IPS DF 6.9 (cell line): ENCODE results near the gene EHMT1.

Experiments used
- DNase-seq: peaks from one replicate; pipeline ENCODE4 v3.0.0-alpha.2; 2013; ENCODE audit warnings: low read depth, low spot score
- H3K27ac ChIP-seq: one replicate; pipeline ENCODE4 v1.5.1; 2013; ENCODE audit warnings: low read length, control low read depth
- H3K27me3 ChIP-seq: 2 replicates; pipeline ENCODE4 v1.6.1; 2013; ENCODE audit warnings: mild to moderate bottlenecking, low read length; ENCODE audit not compliant: control insufficient read depth, insufficient read depth
- H3K36me3 ChIP-seq: 2 replicates; pipeline ENCODE4 v1.6.1; 2013; ENCODE audit warnings: low read length; ENCODE audit not compliant: control insufficient read depth, insufficient read depth
- H3K4me1 ChIP-seq: 2 replicates; pipeline ENCODE4 v1.6.1; 2013; ENCODE audit warnings: low read length; ENCODE audit not compliant: control insufficient read depth, insufficient read depth
- H3K4me3 ChIP-seq: 2 replicates; pipeline ENCODE4 v1.5.1; 2013; ENCODE audit warnings: mild to moderate bottlenecking, low read length
- H3K9me3 ChIP-seq: 2 replicates; pipeline ENCODE4 v1.6.1; 2013; ENCODE audit warnings: low read length, inconsistent platforms; ENCODE audit not compliant: control insufficient read depth, insufficient read depth
- WGBS: extraction: QIAGEN DNeasy Blood & Tissue Kit; methylation state at CpG from one replicate; pipeline ENCODE4 v1.1.7; 2013; ENCODE audit warnings: mixed read lengths, missing lambda C conversion rate; ENCODE audit not compliant: insufficient read length, insufficient coverage; 5-methylcytosine and 5-hydroxymethylcytosine counted together

Gene EHMT1

GRCh38 chr9:137793196-137793841 lies 174.5 kb downstream of the EHMT1 start:
- no CpG with 5 or more reads among the region's 13 CpGs for WGBS
- Histone ChIP-seq H3K9me3 (no peaks in the 10 kb centered on the region), H3K4me1 (no peaks in the 10 kb centered on the region), H3K27me3 (no peaks in the 10 kb centered on the region), H3K36me3 (peaks cover 31% of the 10 kb centered on the region), H3K4me3 (no peak overlapping the region), H3K27ac (no peak overlapping the region)
- no peak for DNase-seq

- H3K27me3 ChIP-seq: no peaks in the 10 kb centered on the region
- no CpG with 5 or more reads among the region's 9 CpGs for WGBS
- peaks cover 45% of the 10 kb centered on the region for H3K36me3 ChIP-seq
- no peak overlapping the region for H3K4me3 ChIP-seq
- no peaks in the 10 kb centered on the region for H3K4me1 ChIP-seq
- no peaks in the 10 kb centered on the region for H3K9me3 ChIP-seq
- DNase-seq: no peak
- H3K27ac ChIP-seq: no peak overlapping the region
Observed at GRCh38 chr9:137795156-137795666, 176.4 kb downstream of the EHMT1 start.

GRCh38 chr9:137797206-137798120 lies 178.7 kb downstream of the EHMT1 start:
- no CpG with 5 or more reads among the region's 19 CpGs for WGBS
- H3K36me3 ChIP-seq: peaks cover 51% of the 10 kb centered on the region
- no peaks in the 10 kb centered on the region for H3K27me3 ChIP-seq
- H3K27ac ChIP-seq: no peak overlapping the region
- no peak for DNase-seq
- H3K9me3 ChIP-seq: no peaks in the 10 kb centered on the region
- no peak overlapping the region for H3K4me3 ChIP-seq
- H3K4me1 ChIP-seq: no peaks in the 10 kb centered on the region

GRCh38 chr9:137798142-137798541 lies 179.3 kb downstream of the EHMT1 start:
- H3K4me3 ChIP-seq: no peak overlapping the region
- no peak for DNase-seq
- no peaks in the 10 kb centered on the region for H3K9me3 ChIP-seq
- no peaks in the 10 kb centered on the region for H3K27me3 ChIP-seq
- H3K4me1 ChIP-seq: no peaks in the 10 kb centered on the region
- WGBS: no CpG with 5 or more reads among the region's 9 CpGs
- H3K36me3 ChIP-seq: peaks cover 53% of the 10 kb centered on the region
- no peak overlapping the region for H3K27ac ChIP-seq

- Histone ChIP-seq H3K36me3 (peaks cover 50% of the 10 kb centered on the region), H3K4me3 (no peak overlapping the region), H3K27ac (no peak overlapping the region), H3K9me3 (no peaks in the 10 kb centered on the region), H3K27me3 (no peaks in the 10 kb centered on the region), H3K4me1 (no peaks in the 10 kb centered on the region)
- WGBS: no CpG with 5 or more reads among the region's 21 CpGs
- DNase-seq: no peak
Observed at GRCh38 chr9:137798901-137799629, 180.3 kb downstream of the EHMT1 start.

- DNase-seq: no peak
- no peak overlapping the region for H3K27ac ChIP-seq
- no peaks in the 10 kb centered on the region for H3K27me3 ChIP-seq
- H3K4me3 ChIP-seq: no peak overlapping the region
- peaks cover 47% of the 10 kb centered on the region for H3K36me3 ChIP-seq
- WGBS: no CpG with 5 or more reads among the region's 12 CpGs
- no peaks in the 10 kb centered on the region for H3K4me1 ChIP-seq
- H3K9me3 ChIP-seq: no peaks in the 10 kb centered on the region
Observed at GRCh38 chr9:137799630-137799983, 180.8 kb downstream of the EHMT1 start.

- H3K4me3 ChIP-seq: no peak overlapping the region
- H3K9me3 ChIP-seq: no peaks in the 10 kb centered on the region
- peaks cover 44% of the 10 kb centered on the region for H3K36me3 ChIP-seq
- no peaks in the 10 kb centered on the region for H3K27me3 ChIP-seq
- no peak for DNase-seq
- no peak overlapping the region for H3K27ac ChIP-seq
- WGBS: no CpG with 5 or more reads among the region's 31 CpGs
- H3K4me1 ChIP-seq: no peaks in the 10 kb centered on the region
Observed at GRCh38 chr9:137800196-137801022, 181.6 kb downstream of the EHMT1 start.

GRCh38 chr9:137801023-137801319 lies 182.2 kb downstream of the EHMT1 start:
- no peaks in the 10 kb centered on the region for H3K27me3 ChIP-seq
- no peaks in the 10 kb centered on the region for H3K4me1 ChIP-seq
- H3K27ac ChIP-seq: no peak overlapping the region
- DNase-seq: no peak
- no peak overlapping the region for H3K4me3 ChIP-seq
- peaks cover 42% of the 10 kb centered on the region for H3K36me3 ChIP-seq
- no CpG with 5 or more reads among the region's 7 CpGs for WGBS
- H3K9me3 ChIP-seq: no peaks in the 10 kb centered on the region

GRCh38 chr9:137802021-137802420 lies 183.2 kb downstream of the EHMT1 start:
- peaks cover 39% of the 10 kb centered on the region for H3K36me3 ChIP-seq

More at GRCh38 chr9:137802021-137802420, 183.2 kb downstream of the EHMT1 start:
- DNase-seq: no peak
- H3K9me3 ChIP-seq: no peaks in the 10 kb centered on the region
- H3K27ac ChIP-seq: no peak overlapping the region
- H3K4me1 ChIP-seq: no peaks in the 10 kb centered on the region
- H3K27me3 ChIP-seq: no peaks in the 10 kb centered on the region
- WGBS: no CpG with 5 or more reads among the region's 4 CpGs
- H3K4me3 ChIP-seq: no peak overlapping the region
